GM12872 (cell line): ENCODE results near the gene ZNF691.

Experiments used
- CTCF ChIP-seq: IDR thresholded peaks from 3 replicates; pipeline ENCODE4 v1.5.1; 2011; ENCODE audit warnings: low read depth, mild to moderate bottlenecking, low read length, moderate library complexity; ENCODE audit not compliant: insufficient read depth

Gene ZNF691

GRCh38 chr1:42877380-42877779 lies 31.0 kb downstream of the ZNF691 start:
- no peak for TF ChIP-seq CTCF

GRCh38 chr1:42880384-42880783 lies 34.0 kb downstream of the ZNF691 start:
- no peak for TF ChIP-seq CTCF

- no peak for TF ChIP-seq CTCF
Observed at GRCh38 chr1:42886046-42886739, 39.8 kb downstream of the ZNF691 start.

- TF ChIP-seq CTCF, result no peak
Observed at GRCh38 chr1:42886800-42887199, 40.4 kb downstream of the ZNF691 start.

GRCh38 chr1:42887366-42887765 lies 41.0 kb downstream of the ZNF691 start:
- TF ChIP-seq CTCF, result no peak

GRCh38 chr1:42888013-42888633 lies 41.7 kb downstream of the ZNF691 start:
- TF ChIP-seq CTCF, result no peak

GRCh38 chr1:42889264-42889663 lies 42.9 kb downstream of the ZNF691 start:
- no peak for TF ChIP-seq CTCF
